ENCODE results near the gene COL6A3.
"Not testable (repeated sequence)": the region's sequence is repeated elsewhere in the genome, so short reads cannot be mapped to it uniquely, and the experiment has no call there.

COL6A3 gene

DNA sequence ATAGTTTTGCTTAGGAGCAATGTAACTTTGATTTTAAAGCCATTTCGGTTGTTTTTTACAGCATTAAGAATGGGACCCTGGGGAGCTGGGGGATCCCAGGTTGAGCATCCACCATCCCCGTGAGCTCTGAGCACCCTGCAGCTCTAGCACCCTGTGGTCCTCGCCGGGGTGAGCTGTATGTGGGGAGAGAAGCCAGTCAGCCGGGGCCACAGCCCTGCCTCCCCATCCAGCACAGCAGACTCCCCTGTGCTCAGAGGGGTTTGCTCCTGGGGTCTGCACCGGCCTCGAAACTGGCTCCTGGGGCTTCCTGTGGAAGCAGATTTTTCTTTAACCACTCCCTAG is 1.3 kb downstream of the COL6A3 start:
- no peak for DNase-seq (ENCODE audit: low spot score)

DNA sequence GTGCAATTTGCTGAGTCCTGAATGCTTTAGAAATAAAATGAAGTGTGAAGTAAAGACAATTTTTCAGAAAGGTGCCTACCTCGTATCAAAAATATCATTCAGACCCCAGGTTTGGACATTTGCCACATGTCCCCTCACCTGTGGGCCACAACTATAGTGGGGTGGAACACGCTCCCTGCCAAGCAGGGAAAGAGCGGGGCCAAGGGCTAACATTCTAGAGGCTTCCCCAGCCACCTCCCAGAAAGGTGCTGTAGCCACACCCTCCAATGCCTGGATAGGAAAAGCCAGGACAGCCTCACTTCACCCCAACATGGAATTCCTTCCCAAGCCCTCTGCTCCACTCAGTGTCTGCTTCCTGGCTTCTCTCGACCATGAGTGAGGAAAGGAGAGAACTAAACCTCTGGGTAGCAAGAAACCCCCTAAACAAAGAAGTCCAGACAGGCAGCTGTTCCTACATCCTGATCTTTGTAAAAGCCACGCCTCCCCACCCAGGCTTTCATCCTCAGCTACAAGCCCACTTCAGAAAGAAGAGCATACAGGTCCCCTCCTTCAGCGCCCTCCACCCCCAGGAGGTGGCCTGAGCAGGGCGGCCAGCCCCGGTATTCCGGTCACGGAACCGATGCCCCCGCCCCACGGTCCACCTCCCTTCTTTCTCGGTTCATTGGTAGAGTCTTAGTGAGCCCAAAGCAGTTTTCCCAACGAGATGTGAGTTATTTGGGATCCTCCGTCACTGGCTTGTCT is 2.1 kb downstream of the COL6A3 start:
- DNase-seq (ENCODE audit: low spot score), result no peak

DNA sequence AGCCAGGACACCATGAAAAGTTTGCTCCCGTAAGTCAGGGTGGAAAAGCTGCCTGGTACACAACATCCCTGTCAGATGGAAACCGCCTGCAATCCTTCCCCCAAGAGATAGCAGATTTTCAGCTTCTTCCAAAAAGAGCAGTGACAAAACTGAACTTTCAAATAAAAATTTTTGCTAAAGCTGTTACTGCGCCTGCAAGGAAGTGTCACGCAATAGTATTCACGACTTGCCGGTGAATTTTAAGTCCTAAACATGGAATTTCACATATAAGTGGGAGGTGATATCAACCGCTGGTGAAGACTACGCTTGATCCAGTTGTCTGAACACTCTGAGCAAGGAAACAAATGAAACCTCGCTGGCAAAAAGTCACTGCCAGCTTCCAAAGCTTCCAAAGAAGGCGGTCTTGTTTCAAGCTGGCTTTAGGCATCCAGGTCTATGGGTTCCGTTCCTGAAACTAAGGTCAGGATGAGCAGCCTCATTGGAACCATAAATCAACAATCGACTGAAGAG is 2.8 kb downstream of the COL6A3 start:
- no peak for DNase-seq (ENCODE audit: low spot score)

DNA sequence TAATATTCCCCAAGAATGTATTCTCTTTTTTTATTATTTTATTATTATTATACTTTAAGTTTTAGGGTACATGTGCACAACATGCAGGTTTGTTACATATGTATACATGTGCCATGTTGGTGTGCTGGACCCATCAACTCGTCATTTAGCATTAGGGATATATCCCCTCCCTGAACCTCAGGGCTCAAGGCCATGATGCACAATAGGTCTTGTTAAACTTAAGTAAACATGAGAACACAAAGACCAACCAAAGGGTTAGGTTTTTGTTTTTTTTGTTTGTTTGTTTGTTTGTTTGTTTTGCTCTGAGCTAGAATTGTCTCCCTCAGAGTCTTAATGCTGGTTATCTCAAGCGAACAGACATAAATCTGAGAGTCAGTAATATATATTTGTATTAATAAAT is 4.7 kb downstream of the COL6A3 start:
- not testable (repeated sequence) for DNase-seq (ENCODE audit: low spot score)

DNA sequence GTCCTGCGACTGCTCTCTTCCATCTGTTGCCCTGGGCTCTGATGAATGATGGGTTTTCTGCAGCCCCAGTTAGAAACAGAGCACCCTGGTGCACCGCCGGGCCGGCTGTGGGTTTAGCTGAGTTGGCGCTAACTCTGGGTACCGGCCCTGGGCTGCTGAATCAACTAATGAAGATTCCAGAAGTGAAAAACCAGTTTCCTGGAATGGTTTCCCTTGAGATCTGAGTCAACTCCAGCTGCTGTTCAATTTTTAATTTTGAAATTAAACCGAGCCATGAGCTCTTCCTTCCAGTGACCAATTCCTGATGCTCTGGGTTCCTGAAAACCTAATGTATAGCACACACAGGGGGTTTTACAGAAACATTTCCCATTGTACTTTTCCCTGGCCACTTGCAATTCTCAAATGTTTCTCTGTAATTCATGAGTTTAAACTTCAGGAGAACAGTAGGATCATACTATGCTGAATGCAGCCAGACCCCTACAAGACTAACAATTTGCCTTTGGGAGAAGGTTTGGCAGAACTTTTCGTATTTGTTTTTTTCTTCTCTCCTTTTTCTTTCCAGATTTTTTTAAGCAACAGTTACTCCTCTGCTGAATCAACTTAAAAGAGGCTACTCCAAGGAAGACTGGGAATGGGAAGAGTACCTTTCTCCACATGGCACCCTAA is 5.5 kb downstream of the COL6A3 start:
- DNase-seq (ENCODE audit: low spot score), result no peak

- DNase-seq (ENCODE audit: low spot score), result no peak
Measured at GRCh38 chr2:237407700-237408099, 6.3 kb downstream of the COL6A3 start.

GRCh38 chr2:237406371-237406895 is 7.5 kb downstream of the COL6A3 start:
- no peak for DNase-seq (ENCODE audit: low spot score)

- DNase-seq (ENCODE audit: low spot score), result no peak
Measured at GRCh38 chr2:237405605-237406004, 8.4 kb downstream of the COL6A3 start.

DNA sequence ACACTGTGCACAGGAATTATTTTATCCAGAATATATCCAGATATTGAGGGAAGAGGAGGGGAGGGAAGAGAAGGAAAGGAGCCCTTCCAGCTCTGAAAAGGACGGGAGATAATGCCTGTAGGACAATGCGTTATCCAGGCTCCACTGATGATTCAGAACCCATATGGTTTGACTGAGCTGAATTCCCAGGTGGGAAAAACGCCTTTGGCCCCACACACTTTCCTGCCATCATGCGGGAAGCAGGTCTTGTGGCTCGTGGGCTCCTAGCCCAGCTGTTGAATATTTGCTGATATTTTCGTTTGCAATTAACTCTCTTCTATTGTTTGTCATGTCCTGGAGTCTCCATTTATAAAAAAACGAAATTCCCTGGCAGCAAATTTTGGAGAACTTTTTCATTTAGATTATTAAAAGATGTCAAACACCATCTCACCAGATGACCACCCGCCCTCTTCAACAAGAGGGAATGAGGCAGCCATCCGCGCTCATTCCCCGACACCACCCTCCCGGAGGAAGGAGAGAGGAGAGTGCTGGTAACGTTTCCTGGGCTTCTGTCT is 8.9 kb downstream of the COL6A3 start:
- no peak for DNase-seq (ENCODE audit: low spot score)

GRCh38 chr2:237404413-237404812 is 9.6 kb downstream of the COL6A3 start:
- DNase-seq (ENCODE audit: low spot score), result no peak

DNA sequence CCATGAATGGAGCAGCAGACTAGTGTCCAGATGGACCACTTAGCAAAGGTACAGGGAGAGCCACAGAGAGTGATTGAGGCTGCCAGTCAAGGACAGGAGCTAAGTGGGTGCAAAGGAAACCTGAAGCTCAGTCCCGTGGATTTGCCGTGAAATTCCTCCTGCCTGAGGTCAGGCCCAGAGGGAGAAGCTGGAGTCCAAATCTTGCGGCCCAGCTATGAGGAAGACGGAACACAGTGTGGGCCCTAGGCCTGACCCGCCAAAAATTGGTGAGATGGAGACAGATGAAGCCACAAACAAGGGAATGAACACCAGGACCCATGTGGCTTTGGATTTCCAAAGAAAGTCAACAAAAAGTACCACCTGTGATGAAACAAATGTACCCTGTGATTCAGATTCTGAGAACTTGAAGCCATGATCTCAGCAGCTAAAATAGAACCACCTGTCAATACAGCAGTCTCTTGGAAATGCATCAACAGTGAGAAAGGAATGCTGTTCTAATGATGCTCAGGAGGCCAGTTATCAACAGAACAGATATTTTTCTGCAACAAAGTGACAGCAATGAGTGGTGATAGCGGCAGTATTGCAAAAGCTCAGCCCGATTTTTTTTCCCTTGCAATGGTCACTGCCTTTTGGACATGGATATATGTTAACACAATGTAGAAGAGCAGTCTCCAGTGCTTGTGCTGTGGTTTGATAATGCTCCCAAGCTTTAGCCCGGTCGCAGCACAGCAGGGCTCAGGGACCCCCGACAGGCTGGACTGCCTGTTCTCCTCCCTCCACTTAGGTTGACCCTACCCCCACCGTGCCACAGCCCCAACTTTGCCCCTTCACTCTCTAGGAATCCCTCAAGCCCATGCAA is 10.7 kb downstream of the COL6A3 start:
- no peak for DNase-seq (ENCODE audit: low spot score)

- DNase-seq (ENCODE audit: low spot score), result no peak
Measured at GRCh38 chr2:237400199-237400598, 13.8 kb downstream of the COL6A3 start.

GRCh38 chr2:237397072-237397471 is 16.9 kb downstream of the COL6A3 start:
- no peak for DNase-seq (ENCODE audit: low spot score)

DNA sequence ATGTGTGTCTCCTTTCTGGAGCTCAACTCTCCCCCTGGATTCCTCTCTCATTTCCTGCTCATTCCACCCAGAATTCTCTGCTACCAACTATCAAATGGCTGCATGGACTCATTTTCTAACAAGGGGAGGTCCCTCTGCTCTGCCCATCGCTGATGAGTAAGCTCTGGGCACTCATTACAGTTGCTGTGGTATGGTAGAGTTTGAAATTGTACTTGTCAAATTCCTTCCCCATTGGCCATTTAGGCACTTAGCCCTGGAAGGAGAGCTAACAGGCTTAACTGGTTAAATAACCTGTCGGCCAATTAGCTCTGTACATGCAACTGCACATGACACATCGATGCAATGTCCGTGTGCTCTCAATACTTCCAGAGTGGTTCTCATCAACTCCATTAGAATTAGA is 20.4 kb downstream of the COL6A3 start:
- DNase-seq (ENCODE audit: low spot score), result no peak

GRCh38 chr2:237392186-237392585 is 21.8 kb downstream of the COL6A3 start:
- DNase-seq (ENCODE audit: low spot score), result no peak

DNA sequence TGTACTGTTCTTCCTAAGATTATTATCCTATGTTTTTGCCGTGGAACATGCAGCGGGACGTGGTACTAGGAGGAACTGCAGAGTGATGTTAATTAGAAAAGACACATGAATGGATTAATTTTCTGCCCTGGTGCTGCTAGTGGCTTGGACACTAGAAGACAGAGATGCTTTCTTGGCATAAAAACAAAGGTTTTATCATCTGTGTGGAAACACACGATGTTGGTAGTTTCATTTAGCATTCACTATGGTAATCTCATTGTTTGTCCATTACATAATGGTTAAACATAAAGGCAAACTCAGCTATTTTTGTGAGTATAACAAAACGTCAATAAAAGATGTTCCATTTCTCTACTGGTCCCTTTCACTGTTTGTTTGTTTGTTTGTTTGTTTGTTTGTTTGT is 22.8 kb downstream of the COL6A3 start:
- DNase-seq (ENCODE audit: low spot score), result no peak

DNA sequence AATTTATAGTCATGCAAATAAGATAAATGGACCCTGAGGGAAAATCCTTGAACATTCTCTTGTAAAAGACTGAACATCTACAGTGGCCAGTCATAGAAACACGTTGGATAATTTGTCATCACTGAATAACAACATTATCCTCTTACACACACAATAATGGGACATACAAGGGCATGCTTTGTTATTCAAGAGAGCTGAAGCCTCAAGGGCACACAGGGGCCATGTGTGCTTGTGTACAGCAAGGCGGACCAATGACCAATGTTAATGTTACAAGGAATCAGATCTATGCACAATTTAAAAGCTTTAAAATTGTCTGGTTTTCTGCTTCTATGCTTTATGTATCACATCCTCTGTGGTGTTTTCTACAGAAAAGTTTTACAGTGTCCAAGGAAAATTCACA is 23.7 kb downstream of the COL6A3 start:
- no peak for DNase-seq (ENCODE audit: low spot score)

- no peak for DNase-seq (ENCODE audit: low spot score)
Measured at GRCh38 chr2:237389831-237390230, 24.1 kb downstream of the COL6A3 start.

DNA sequence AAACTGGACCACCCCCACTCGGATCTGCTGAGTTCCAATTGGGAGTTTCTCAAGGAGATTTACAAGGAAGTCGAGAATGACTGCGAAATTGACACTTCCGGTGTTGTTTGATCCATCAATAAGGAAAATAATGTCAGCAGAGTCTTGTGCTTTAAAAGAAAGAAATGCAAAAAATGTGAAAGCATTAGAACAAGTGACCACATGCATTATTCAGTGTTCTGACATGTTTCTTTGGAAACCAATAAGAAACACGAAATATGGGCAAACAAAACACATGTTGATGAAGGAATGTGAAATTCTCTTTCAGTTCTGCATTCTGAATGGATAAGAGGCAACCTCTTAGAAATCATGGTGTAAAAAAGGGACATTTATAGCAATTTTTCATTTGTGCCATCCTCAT is 25.9 kb downstream of the COL6A3 start:
- no peak for DNase-seq (ENCODE audit: low spot score)

GRCh38 chr2:237384672-237385020 is 29.3 kb downstream of the COL6A3 start:
- DNase-seq (ENCODE audit: low spot score), result no peak

DNA sequence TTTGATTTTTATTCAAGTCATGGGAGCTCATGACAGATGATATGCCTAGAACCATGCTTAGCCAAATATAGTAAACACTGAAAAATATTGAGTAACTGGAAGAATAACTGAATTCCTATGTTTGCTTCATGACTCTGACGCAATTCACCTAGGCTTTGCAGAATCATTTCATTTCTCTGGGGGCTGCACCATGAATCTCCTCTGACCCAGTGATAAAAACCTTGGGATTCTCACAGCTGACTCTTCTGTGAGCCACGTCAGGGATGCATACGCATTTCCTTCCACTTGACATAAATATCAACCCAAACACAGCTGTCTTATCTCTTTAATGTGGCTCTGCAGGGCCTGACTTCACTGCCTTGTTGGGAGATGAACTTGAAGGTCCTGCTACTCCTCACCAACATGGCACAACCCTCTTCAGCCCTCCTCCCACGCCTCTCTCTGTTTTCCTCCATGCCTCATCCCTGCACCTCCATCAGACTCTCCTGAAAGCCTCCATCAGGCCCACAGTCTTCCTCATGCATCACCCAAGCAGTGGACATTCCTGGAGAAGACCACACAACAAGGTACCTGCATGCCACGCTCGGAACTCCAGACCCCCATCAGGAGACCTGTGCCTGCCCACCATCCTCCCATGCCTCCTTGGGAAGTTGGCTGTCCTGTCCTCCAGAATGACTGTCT is 29.8 kb downstream of the COL6A3 start:
- DNase-seq (ENCODE audit: low spot score), result no peak

DNA sequence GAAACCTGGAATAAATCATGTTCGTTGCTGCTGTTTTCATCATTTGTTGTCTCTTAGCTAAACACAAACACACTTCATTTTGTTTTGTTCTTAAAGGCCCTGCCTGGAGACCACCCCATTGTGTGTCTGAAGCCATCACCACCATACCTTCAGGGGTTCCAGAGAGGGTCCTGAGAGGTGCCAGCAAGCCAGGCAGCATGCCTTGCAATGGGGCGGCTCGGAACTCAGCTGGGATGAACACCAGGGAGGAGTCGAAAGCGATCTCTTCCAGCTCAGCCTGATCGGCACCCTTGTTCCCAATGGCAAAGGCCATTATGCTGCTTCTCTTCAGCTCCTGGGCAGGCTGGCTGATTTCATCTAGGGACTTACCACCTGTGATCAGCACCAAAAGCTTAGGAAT is 33.2 kb downstream of the COL6A3 start:
- DNase-seq (ENCODE audit: low spot score), result no peak

Data from SW480 (cell line).